Measurements from ENCODE around the gene ASPA. TPM values are rescaled to one million over a fixed set of nuclear protein-coding genes. Genes with fewer than 3 reads are reported as not detected.

Gene ASPA
- total and polyA plus RNA-seq, 10 of the 15 experiments (the other 5 are each of a cell fraction or from before 2014, with no cell fraction given), result 0.04 to 0.30 TPM; not detected in 8

GRCh38 chr17:3507071-3507470 is 31.3 kb downstream of the ASPA start:
- FAIRE-seq, result no peak
- POLR2A ChIA-PET, result no interaction called here

More at GRCh38 chr17:3507071-3507470, 31.3 kb downstream of the ASPA start:
- 32% methylated on average over 1 of the region's 1 CpG for WGBS (ENCODE audit: insufficient coverage, insufficient replicate concordance, low lambda C conversion rate, missing lambda C conversion rate)
- no peak for ATAC-seq
- SMC1A ChIA-PET (ENCODE audit: uncharacterized antibody, unreplicated experiment), result no interaction called here
- Histone ChIP-seq H3K9me3 (replicated peaks; ENCODE audit: control insufficient read depth, insufficient read depth, low read length) (no peaks in the 10 kb centered on the region), H3K4me2 (ENCODE audit: control insufficient read depth, insufficient read depth) (no peak overlapping the region), H2AFZ (ENCODE audit: control insufficient read depth, low read depth, low read length) (no peak overlapping the region), H4K20me1 (ENCODE audit: control insufficient read depth, insufficient read depth) (no peaks in the 10 kb centered on the region), H3K27ac (ENCODE audit: control insufficient read depth, insufficient read depth) (no peak overlapping the region), H3K4me1 (ENCODE audit: control insufficient read depth, insufficient read depth, low read length) (no peaks in the 10 kb centered on the region), H3K4me3 (no peak overlapping the region), H3K79me2 (ENCODE audit: control insufficient read depth, insufficient read depth, low read length) (no peaks in the 10 kb centered on the region), H3K36me3 (ENCODE audit: control insufficient read depth in 2 of 2, insufficient read depth in 2 of 2, low read length in 1 of 2) (no peaks in the 10 kb centered on the region; a peak in 1 of 4 replicates), H3K27me3 (replicated peaks in 1 of 2; ENCODE audit: control insufficient read depth in 2 of 2, insufficient read depth in 2 of 2, low read length in 1 of 2) (no peaks in the 10 kb centered on the region), H3K9ac (ENCODE audit: control insufficient read depth, insufficient read depth, low read length) (no peak overlapping the region)
- no peak for DNase-seq (ENCODE audit: low read depth, low spot score)
- TF ChIP-seq ZNF217 (IDR thresholded peaks at IDR 0.05) (no peak), EED (IDR thresholded peaks at IDR 0.05; ENCODE audit: low read depth) (no peak), HDAC2 (IDR thresholded peaks at IDR 0.05) (no peak), DPF2 (IDR thresholded peaks at IDR 0.05) (no peak), ZBTB11 (CRISPR knock-in tag; IDR thresholded peaks at IDR 0.05) (no peak), EGR1 (IDR thresholded peaks at IDR 0.05; ENCODE audit: borderline replicate concordance in 1 of 2, low read depth in 2 of 2, low read length in 2 of 2) (no peak), YBX1 (IDR thresholded peaks at IDR 0.05) (no peak), MYC (IDR thresholded peaks at IDR 0.05; ENCODE audit: insufficient read depth, insufficient read length, insufficient replicate concordance, low read length, severe bottlenecking) (no peak), CBX5 (IDR thresholded peaks at IDR 0.05; ENCODE audit: low read depth) (no peak), JUND (IDR thresholded peaks at IDR 0.05; ENCODE audit: low read depth, low read length) (no peak), POLR2A (IDR thresholded peaks at IDR 0.05; ENCODE audit: low read depth, low read length) (no peak), TAF1 (IDR thresholded peaks at IDR 0.05; ENCODE audit: borderline replicate concordance, low read depth, low read length) (no peak), ZBTB4 (CRISPR knock-in tag; IDR thresholded peaks at IDR 0.05) (no peak), CHD1 (IDR thresholded peaks at IDR 0.05; ENCODE audit: low read depth, low read length) (no peak)
- TF ChIP-seq, protein P1, sequence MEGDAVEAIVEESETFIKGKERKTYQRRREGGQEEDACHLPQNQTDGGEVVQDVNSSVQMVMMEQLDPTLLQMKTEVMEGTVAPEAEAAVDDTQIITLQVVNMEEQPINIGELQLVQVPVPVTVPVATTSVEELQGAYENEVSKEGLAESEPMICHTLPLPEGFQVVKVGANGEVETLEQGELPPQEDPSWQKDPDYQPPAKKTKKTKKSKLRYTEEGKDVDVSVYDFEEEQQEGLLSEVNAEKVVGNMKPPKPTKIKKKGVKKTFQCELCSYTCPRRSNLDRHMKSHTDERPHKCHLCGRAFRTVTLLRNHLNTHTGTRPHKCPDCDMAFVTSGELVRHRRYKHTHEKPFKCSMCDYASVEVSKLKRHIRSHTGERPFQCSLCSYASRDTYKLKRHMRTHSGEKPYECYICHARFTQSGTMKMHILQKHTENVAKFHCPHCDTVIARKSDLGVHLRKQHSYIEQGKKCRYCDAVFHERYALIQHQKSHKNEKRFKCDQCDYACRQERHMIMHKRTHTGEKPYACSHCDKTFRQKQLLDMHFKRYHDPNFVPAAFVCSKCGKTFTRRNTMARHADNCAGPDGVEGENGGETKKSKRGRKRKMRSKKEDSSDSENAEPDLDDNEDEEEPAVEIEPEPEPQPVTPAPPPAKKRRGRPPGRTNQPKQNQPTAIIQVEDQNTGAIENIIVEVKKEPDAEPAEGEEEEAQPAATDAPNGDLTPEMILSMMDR (IDR thresholded peaks at IDR 0.05 in 2 of 3, conservative IDR thresholded peaks at IDR 0.05 in 1 of 3; ENCODE audit: control insufficient read depth in 2 of 3, extremely low read depth in 1 of 3, insufficient read depth in 1 of 3, low read depth in 3 of 3, low read length in 3 of 3), result no peak
- RAD21 ChIA-PET (ENCODE audit: unreplicated experiment), result no interaction called here
- CTCF ChIA-PET, result no interaction called here
- in situ Hi-C loops (cut with MboI) (no loop called here), intact Hi-C loops (cut with micrococcal nuclease; ENCODE audit: unreplicated experiment) (no loop called here)
- BruUV-seq (replicated peaks), result no TSS peak

All from GM12878 (cell line).